Gastroesophageal sphincter (tissue), 3 donors: ENCODE results near the gene SETMAR.

ENCODE experiments used
- CTCF ChIP-seq, 4 experiments: fragments of 200-600 bp in 2 of 4; fragments of 450-650 bp in 2 of 4; sonication (generic) in 1 of 4; IDR thresholded peaks; one replicate each; pipeline ENCODE4 v1.5.1; 2017 to 2019; ENCODE audit warnings: antibody characterized with exemption in 4 of 4, mild to moderate bottlenecking in 2 of 4, moderate library complexity in 2 of 4
- EP300 ChIP-seq: sonication (generic); formaldehyde crosslinking; IDR thresholded peaks from one replicate; pipeline ENCODE4 v1.6.1; 2017; ENCODE audit warnings: antibody characterized with exemption, mild to moderate bottlenecking
- POLR2A ChIP-seq, 2 donors: fragments of 450-650 bp; IDR thresholded peaks; one replicate each; pipeline ENCODE4 v1.6.1; 2017; ENCODE audit warnings: antibody characterized with exemption in 2 of 2, mild to moderate bottlenecking in 2 of 2, moderate library complexity in 1 of 2
- POLR2AphosphoS5 ChIP-seq: sonication (generic); formaldehyde crosslinking; IDR thresholded peaks from one replicate; pipeline ENCODE4 v1.6.1; 2017; ENCODE audit warnings: antibody characterized with exemption

GRCh38 chr3:4270720-4271119, 32.4 kb upstream of the SETMAR start:
- TF ChIP-seq POLR2AphosphoS5 (no peak), CTCF (IDR thresholded peaks at IDR 0.05) (no peak), POLR2A (IDR thresholded peaks at IDR 0.05) (no peak), EP300 (no peak)
